ENCODE measurements around the gene SYT9. TPM values are rescaled to one million over a fixed set of nuclear protein-coding genes. Genes with fewer than 3 reads are reported as not detected.
"Not testable (repeated sequence)": the region's sequence is repeated elsewhere in the genome, so short reads cannot be mapped to it uniquely, and the experiment has no call there.

The SYT9 gene
- total RNA-seq, 1 donor from 2014 or later, result 0.52 TPM

DNA sequence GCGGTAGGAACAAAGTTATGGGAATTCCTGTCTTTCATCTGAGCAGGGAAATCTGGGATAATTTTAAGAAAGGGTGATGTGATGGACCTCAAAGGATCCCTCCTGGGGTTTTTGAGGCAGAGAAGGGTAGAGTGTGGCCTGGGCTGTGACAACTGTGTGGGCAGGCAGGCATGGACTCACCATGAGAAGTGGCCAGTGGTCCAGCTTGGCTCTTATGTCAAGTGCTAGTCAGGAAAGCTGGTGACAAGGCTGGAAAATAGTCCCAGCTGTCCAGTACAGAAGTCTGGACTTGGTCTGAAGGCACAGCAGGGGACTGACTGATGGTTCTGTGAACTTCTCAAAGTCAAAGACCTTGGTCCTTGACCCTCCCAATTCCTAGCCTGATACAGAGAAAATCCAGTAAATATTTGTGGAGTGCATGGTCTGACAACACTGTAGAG, 263.8 kb downstream of the SYT9 start:
- Histone ChIP-seq H3K4me1 (ENCODE audit: control insufficient read depth in 3 of 3, insufficient read depth in 3 of 3, low read length in 3 of 3) (peaks cover 25 to 52% (median 35%) of the 10 kb centered on the region in 3 donors), H3K9me3 (ENCODE audit: control insufficient read depth in 3 of 3, low read length in 3 of 3) (no peaks in the 10 kb centered on the region), H3K36me3 (ENCODE audit: control insufficient read depth in 3 of 3, insufficient read depth in 3 of 3, low read length in 3 of 3) (no peaks in the 10 kb centered on the region), H3K4me3 (ENCODE audit: low read length in 3 of 3) (peak overlapping the region in 1 of 3 donors; percentile 2), H3K27ac (ENCODE audit: low read depth, low read length) (no peak overlapping the region), H3K27me3 (ENCODE audit: control insufficient read depth in 3 of 3, insufficient read depth in 3 of 3, low read length in 3 of 3) (no peaks in the 10 kb centered on the region), H3K9ac (ENCODE audit: low read depth in 1 of 3, low read length in 3 of 3) (no peak overlapping the region)

DNA sequence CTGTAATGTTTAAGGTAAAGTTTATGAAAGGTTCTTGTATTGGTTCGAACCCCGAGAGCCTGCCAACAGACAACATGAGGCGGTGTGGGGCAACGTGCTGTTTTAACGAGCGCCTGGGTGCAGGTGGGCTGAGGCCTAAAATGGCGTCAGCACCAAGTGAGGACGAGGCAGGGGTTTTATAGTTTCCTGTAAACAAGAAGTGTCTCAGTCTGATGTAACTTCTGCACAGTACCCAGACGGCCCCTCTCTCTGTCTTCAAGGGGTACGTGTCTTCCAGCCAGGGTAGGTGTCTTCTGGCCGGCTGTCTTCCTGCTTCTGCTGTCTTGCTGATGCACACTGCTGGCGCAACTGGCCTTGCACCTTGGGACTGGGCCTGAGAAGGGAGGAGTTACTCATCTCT, 264.8 kb downstream of the SYT9 start:
- H3K4me3 ChIP-seq (ENCODE audit: low read length in 3 of 3), result no peak overlapping the region
- no peaks in the 10 kb centered on the region for H3K27me3 ChIP-seq (ENCODE audit: control insufficient read depth in 3 of 3, insufficient read depth in 3 of 3, low read length in 3 of 3)
- H3K36me3 ChIP-seq (ENCODE audit: control insufficient read depth in 3 of 3, insufficient read depth in 3 of 3, low read length in 3 of 3), result no peaks in the 10 kb centered on the region
- H3K9ac ChIP-seq (ENCODE audit: low read depth in 1 of 3, low read length in 3 of 3), result no peak overlapping the region
- peaks cover 21 to 53% (median 27%) of the 10 kb centered on the region in 3 donors for H3K4me1 ChIP-seq (ENCODE audit: control insufficient read depth in 3 of 3, insufficient read depth in 3 of 3, low read length in 3 of 3)
- no peaks in the 10 kb centered on the region for H3K9me3 ChIP-seq (ENCODE audit: control insufficient read depth in 3 of 3, low read length in 3 of 3)
- no peak overlapping the region for H3K27ac ChIP-seq (ENCODE audit: low read depth, low read length)

DNA sequence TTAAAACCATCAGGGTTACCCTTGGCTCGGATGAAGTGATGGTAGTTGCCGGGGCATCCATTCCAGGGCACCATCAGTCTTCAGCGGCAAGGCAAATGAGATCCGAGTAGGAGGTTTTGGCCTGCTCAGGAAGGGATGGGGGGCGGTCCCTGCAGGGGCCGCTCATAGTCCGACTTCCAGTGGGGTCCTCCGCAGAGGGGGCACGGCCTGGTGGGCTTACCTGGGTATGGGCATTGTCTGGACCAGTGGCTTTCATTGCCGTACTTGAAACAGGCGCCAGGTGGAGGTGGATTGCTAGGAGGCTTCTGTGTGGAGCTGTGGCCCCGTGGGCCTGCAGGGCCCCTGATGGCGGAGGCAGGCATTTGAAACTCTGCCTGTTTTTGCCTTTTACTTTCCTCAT, 266.0 kb downstream of the SYT9 start:
- H3K4me1 ChIP-seq (ENCODE audit: control insufficient read depth in 3 of 3, insufficient read depth in 3 of 3, low read length in 3 of 3), result peaks cover 12 to 52% (median 25%) of the 10 kb centered on the region in 3 donors
- not testable (repeated sequence) for H3K27me3 ChIP-seq (ENCODE audit: control insufficient read depth in 3 of 3, insufficient read depth in 3 of 3, low read length in 3 of 3); H3K9me3 ChIP-seq (ENCODE audit: control insufficient read depth in 3 of 3, low read length in 3 of 3); H3K4me3 ChIP-seq (ENCODE audit: low read length in 3 of 3); H3K27ac ChIP-seq (ENCODE audit: low read depth, low read length); H3K9ac ChIP-seq (ENCODE audit: low read depth in 1 of 3, low read length in 3 of 3); H3K36me3 ChIP-seq (ENCODE audit: control insufficient read depth in 3 of 3, insufficient read depth in 3 of 3, low read length in 3 of 3)

Small RNAs within 50 kb of the gene (small RNA-seq; reads per million reads assigned to genes)
- not detected for gene MIR302E

Other genes with a start within 250 kb of the SYT9 start
- 2.6 TPM for gene ZNF214, start 231.6 kb upstream of the SYT9 start, total RNA-seq
- gene NLRP14, start 231.4 kb upstream of the SYT9 start, total RNA-seq, result under 0.01 TPM
- not detected for gene RBMXL2, start 162.9 kb upstream of the SYT9 start, total RNA-seq
- gene OLFML1, start 233.6 kb downstream of the SYT9 start, total RNA-seq, result 29.2 TPM

Data from skeletal muscle tissue (tissue), 5 donors.